GM21381 (cell line): ENCODE data around the gene RSPH9.

ENCODE experiments used
- ATAC-seq: cut with Tn5 transposase; IDR thresholded peaks from one replicate; pipeline ENCODE4 v1.9.1; 2021; ENCODE audit warnings: mild to moderate bottlenecking, moderate library complexity; ENCODE audit not compliant: unreplicated experiment

The RSPH9 gene, protein sequence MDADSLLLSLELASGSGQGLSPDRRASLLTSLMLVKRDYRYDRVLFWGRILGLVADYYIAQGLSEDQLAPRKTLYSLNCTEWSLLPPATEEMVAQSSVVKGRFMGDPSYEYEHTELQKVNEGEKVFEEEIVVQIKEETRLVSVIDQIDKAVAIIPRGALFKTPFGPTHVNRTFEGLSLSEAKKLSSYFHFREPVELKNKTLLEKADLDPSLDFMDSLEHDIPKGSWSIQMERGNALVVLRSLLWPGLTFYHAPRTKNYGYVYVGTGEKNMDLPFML

DNA sequence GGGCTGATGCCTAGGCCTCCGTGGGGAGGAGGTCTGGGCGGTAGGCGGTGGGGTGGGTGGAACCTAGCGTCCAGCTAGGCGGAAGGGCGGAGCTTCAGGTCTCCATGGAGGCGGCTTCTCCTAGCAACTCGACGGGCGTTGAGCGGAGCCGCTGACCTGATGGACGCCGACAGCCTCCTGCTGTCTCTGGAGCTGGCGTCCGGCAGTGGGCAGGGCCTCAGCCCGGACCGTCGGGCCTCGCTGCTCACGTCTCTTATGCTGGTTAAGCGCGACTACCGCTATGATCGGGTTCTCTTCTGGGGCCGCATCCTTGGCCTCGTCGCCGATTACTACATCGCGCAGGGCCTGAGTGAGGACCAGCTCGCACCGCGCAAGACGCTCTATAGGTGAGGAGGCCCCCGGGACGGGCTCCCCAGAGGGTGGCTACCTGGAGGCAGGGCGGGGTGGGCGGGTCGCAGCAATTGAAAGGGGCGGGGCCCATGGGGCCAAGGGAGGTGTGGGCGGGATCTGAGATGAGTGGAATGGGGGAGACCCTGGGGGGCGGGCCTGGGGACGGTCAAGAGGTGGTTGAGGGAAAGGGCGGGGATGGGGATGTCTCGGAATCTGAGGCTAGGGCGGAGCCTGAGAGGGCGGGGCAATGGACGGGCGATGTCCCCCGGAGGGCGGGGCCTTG is at the start of gene RSPH9:
Gene RSPH9 (plus strand): TSS at position 97 of the 673 bp plus-strand sequence. CDS start 63 bp downstream, at position 160.
- ATAC-seq: no peak

DNA sequence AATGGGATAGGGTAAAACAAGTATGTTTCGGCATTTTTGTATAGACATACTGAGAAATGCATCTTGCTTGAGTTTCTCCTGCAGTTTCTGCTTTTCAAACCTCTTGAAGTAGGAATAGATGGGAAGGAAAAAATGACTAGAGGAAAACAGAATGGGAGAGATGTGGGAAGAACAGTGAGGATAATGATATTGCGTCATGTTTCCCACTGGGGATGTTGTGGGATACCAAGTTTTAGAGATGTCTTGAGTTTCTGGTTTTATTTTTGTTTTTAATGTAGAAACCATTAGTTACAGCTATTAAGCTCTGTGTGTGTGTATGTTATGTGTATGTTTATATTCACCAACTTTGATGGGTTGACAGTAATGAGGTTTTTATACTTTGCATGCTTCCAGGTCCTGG is 44.2 kb upstream of the RSPH9 start:
- no peak for ATAC-seq

DNA sequence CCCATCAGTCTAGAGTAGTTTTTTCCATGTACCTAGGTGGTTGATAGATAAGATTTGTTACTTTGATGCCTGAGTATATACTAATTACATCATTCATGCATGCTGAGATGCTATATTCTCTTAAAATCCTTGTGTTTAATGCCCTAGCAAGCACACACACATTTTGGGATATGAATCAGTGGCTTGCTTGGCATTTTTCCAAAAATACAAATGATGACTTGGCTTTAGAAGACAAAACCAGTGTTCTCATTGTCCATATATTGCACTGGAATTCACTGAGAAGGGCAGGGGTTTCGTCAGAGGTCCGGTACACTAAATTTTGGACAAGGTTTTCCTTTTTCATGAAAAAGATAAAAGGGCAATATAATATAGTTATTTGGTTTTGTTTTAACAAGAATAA is 40.7 kb upstream of the RSPH9 start:
- no peak for ATAC-seq

DNA sequence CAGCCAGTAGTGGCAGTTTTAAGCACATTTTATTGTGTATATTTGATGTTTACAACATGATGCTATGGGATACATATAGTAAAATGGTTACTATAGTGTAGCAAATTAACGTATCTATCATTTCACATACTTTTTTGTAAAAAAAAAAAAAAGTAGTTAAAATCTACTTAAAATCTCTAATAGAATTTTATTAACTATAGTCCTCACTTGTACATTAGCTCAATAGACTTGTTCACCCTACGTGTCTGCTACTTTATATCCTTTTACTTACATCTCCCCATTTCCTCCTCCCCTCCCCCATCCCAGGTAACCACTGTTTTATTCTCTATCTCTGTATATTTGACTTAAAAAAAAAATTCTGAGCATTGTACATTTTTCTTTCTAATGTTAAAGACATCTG is 38.8 kb upstream of the RSPH9 start:
- no peak for ATAC-seq

DNA sequence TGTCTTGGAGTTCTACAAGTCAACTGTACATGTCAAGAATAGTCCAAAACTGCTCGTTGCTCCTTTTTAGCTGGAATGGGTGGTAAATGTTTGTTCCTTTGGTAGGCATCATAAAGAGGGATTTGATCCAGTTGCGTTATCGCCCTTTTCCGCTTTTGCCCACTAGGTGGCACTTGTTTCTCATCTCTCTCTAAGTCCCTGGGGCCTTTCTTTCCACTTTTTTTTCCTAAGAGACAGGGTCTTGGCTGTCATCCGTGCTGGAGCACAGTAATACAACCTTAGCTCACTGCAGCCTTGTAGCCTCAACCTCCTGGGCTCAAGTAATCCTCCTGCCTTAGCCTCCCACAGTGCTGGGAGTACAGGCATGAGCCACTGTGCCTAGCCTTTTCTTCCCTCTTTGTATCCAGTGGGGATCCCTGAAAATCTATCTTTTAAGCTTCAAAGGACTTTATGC is 36.5 kb upstream of the RSPH9 start:
- no peak for ATAC-seq

DNA sequence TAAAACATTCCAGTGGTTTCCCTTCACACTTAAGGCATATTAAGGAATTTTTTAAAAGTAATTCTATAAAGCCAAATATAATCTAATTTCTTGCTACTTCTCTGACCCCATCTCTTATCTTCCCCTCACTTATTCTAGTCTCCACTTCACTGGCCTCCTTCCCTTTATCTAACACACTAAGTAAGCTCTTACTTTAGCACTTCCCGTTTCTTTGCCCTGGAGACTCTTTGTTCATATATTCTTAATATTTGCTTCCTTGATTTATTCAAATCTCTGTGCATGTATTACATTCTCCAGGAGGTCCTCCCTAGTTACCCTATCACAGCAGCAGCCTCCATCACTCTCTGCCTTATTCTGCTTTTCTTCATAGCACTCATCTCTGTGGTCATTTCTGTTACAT is 36.0 kb upstream of the RSPH9 start:
- no peak for ATAC-seq

DNA sequence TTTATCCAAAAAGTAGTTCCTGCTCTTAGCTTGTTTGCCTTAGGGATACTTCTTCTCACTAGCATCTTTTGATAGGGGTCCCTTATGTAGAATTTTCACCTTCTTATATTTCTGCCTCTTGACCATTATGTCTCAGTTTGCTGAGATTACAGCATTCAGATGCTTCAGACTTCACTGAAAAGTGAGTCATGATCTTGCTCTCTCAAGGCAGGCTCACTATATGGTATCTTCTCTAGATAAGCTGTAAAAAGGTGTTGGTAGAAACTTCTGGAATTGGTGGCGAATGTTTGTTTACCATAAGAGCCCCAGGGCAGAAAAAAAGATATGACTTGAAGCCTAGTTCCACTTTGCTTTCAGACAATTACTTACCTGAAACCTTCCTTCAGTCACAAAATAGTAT is 35.4 kb upstream of the RSPH9 start:
- ATAC-seq: no peak

DNA sequence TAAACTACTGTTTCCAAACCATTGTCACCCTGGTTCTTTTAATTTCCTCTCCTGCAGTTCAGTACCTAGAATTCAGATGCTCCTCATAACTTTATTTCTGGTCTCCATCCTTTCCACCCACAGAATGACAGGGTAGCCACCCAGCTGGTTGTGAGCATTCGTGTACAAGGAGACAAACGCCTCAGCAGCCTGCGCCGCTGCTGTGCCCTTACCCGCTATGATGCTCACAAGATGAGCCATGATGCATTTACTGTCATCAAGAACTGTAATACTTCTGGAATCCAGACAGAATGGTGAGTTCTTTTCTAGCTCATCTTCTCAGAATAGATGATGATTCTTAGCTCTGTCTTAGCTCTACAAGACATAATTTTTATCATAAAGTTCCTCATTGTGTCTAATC is 34.4 kb upstream of the RSPH9 start:
- no peak for ATAC-seq

DNA sequence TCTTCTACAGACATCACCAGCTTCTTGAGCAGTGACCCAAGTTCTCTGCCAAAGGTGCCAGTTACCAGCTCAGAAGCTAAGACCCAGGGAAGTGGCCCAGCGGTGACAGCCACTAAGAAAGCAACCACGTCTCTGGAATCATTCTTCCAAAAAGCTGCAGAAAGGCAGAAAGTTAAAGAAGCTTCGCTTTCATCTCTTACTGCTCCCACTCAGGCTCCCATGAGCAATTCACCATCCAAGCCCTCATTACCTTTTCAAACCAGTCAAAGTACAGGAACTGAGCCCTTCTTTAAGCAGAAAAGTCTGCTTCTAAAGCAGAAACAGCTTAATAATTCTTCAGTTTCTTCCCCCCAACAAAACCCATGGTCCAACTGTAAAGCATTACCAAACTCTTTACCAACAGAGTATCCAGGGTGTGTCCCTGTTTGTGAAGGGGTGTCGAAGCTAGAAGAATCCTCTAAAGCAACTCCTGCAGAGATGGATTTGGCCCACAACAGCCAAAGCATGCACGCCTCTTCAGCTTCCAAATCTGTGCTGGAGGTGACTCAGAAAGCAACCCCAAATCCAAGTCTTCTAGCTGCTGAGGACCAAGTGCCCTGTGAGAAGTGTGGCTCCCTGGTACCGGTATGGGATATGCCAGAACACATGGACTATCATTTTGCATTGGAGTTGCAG is 31.0 kb upstream of the RSPH9 start:
- ATAC-seq: no peak

DNA sequence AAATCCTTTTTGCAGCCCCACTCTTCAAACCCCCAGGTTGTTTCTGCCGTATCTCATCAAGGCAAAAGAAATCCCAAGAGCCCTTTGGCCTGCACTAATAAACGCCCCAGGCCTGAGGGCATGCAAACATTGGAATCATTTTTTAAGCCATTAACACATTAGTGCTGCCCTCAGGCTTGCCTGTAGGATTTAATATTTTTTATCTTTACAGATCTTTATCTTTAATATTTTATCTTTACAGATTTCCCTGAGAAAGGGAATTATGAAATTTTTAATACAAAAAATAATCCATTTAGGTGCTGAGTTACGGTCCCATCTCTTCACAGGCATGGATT is 30.5 kb upstream of the RSPH9 start:
- ATAC-seq: no peak

DNA sequence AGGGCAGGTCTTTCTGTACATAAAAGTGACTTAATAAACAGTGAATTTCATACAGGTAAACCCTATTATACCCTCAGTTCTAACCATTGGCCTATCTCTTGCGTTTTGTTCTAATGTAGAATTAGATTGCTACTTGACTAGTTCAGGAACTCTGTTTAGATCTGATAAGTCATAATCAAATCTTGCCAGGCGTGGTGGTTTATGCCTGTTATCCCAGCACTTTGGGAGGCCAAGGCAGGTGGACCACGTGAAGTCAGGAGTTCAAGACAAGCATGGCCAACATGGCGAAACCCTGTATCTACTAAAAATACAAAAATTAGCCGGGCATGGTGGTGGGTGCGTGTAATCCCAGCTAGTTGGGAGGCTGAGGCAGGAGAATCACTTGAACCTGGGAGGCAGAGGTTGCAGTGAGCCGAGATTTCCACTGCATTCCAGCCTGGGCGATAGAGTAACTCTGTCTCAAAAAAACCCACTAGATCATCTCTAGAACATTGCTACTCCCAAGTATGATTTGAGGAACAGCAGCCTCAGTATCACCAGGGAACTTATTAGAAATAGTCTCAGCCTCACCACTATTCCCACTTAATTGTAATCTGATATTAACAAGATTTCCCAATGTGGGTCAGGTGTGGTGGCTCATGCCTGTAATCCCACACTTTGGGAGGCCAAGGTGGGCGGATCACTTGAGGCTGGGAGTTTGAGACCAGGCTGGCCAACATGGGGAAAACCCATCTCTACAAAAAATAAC is 27.9 kb upstream of the RSPH9 start:
- no peak for ATAC-seq

DNA sequence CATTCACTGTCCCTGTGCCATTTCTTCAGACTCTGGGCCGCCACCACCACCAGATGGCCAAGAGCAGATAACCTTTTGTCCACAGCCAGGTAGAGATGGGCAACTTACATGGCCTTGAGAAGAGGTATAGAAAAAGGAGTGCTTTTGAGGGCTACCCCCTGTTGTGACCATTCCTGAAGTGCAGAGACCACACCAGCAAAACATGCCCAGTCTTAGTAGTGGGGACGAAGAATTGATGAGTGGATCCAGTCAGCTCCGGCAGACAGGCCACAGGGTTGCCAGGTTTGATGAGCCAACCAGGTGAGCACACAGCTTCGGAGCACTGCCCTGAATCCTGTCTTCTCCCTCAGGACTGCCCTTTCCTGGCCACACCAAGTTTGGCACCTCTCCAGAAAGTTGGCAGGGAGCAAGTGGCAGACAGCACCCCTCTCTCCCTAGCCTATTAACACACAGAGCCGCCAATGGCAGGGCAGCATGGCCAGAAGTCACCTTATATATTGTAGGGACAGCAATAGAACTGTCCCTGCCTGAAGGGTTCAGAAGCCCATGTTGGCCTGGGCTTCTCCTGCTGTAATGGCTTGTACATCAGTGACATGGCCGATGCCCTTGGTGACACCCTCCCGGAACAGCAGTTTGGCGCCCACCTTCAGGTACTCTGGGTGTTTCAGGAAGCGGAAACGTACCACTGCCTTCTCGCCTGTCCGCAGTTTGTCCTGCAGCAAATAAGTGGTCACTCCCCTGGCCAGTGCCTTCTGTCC is 23.6 kb upstream of the RSPH9 start:
- ATAC-seq: no peak

DNA sequence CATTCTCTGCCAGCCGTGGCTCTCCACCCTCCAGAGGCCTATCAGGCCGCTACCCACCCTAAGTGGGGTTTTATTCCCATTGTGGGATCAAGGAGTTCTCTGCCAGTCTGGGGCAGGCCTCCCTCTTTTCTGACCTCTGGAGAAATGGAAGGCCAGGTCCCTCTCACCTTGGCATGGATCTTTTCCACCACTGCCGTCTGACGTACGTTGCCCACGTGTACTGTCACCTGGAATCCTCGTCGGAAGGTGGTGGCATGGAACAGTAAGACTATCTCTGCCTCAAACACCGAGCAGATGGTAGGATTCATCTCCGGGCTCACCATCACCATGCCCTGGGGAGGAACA is 23.0 kb upstream of the RSPH9 start:
- no peak for ATAC-seq

DNA sequence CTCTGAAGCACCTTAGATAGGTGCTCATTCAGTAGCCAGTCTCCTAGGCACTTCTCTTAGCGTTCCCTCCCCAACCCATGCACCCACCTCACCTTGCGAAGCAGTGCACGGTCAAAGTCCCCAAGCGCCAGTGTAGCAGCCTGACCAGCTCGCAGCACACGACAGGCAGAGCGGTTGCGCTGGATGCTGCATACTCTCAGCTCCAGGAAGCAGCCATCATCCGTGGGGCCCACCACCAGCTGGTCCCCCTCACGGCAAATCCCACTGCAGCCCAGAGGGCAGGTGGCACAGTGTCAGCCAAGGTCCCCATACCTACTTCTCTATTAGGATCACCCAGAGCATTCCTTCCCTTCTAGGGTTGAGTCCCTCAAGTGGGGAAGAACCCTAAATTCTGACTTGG is 22.3 kb upstream of the RSPH9 start:
- ATAC-seq: no peak

DNA sequence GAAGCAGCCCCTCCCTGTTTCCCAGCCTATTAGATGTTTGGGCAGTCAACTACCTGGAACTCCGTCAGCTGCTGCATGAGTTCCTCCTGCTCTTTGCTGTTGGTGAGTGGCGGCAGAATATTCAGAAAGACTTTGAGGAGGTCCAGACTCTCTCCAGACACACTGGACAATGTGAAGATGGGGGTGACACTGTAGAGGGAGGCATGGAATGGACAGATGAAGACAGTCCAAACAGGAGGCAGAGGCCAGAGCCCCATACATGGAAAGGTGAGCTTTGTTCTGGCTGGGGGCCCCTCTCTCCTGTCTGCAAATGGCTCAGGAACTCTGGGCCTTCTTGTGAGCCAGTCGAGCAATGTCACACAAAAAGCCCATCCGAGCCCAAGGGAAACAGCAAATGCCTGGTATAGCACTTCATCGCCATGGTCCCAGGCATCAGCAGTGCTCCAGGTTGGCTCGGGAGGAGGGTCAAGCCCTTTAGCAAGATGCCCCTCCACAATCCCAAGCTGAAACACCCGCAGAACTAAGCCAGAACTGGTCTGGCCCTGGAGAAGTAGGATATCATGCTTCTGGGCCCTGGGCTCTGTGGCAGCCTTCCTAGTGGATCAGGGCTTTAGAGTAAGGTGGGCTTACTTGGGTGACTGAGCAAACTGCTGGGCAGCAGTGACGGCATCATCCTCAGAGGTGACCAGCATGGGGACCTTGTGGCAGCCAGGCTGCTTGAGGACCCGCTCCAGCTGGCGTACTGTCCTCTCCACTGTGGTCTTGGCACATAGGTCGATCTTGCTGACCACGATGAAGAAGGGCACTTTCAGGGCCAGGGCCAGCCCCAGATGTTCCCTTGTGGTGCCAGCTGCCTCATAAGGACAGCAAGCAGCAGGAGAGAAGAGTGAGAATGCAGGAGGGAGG is 20.7 kb upstream of the RSPH9 start:
- no peak for ATAC-seq

DNA sequence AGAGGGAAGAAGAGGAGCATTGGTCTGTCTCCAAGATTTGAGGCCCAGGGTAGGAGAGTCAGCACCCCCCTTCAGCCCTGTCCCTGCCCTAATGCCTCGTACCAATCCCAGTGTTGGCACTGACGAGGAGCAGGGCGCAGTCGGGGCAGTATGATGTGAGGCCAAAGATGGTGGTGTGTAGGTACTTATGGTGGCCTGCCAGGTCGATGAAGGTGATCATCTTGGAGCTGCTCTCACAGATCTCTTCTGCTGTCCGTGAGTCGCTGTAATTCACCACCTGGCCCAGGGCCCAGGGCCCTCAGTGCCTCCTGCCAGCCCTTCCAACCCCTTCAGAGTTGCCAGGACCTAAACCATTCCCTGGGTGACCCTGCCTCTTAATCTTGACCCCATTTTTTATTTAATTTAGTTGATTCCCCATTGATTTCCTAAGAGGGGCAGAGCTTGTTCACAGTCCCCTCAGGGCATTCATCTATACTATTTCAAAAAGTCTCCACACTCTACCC is 20.0 kb upstream of the RSPH9 start:
- ATAC-seq: no peak

DNA sequence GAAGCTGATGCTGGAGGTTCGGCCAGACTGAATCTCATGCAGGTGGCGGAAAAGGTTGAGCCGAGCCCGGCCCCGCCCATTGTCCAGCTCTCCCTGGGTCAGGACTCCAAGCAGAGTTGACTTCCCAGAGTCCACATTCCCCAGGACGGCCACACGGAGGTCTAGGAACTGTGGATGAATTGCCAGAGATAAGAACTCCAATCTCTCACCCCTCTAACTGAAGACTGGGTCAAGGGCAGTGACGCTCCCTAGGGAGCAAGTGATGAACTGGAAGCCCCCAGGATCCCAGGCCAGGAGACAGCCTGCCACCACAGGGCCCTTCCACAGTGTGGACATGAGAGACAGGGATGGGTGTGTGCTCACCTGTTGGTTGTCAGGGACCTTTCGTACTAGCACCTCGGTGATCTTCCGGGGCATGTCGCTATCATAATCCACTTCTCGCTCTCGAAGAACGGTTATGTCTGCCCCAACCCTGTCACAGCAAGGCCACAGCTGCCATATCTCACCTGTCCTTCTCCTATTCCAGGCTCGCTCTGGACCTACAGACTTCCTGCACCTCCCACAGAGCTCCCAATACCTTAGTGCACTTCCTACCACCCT is 19.3 kb upstream of the RSPH9 start:
- no peak for ATAC-seq

DNA sequence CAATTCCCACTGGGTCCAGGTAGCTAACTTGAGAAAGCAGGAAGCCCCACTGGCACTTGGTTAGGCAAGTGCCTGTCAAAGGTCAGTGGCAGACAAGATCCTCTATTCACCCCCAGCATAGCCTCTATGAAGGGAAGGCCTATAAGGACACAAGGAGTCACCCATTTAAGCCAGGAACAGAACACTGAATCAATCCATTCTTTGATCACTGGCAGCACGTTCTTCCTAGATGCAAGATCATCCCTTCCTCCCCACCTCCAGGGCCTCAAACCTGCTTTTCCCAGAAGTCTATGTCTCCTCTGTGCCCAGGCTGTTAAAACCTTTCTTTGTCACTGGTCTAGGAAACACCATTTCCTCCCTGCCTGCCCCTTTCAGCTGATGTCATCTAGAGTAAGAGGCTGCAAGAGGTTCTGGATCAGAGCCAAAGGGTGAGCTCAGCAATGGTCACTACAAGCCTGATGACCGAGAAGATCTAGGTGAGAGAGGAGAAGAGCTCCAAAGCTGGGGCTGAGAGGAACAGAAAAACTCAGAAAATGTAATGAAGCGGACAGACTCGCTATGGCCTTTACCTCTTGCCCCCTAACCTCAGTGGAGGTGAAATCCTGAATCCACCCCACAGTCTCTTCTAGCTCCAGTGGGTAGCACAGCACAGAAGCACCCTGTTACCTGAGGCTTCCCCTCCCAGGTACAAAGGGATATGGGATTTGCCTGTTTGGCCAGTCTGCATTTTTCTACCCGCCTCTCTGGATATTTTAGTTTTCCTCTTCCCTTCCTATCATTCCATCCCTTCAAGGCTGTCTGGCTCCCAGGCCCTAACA is 17.6 kb upstream of the RSPH9 start:
- ATAC-seq: no peak
